Measurements from ENCODE around the gene MICAL2. TPM values are rescaled to one million over a fixed set of nuclear protein-coding genes. Genes with fewer than 3 reads are reported as not detected.

The MICAL2 gene
- polyA plus RNA-seq, 2 of the 4 experiments (the other 2 are of a cell fraction): 39.8 to 42.1 TPM

- H3K4me3 ChIP-seq: no peak overlapping the region
- peak; percentile 57 to 83; a peak in 5 of 6 replicates for ATAC-seq
- DNase-seq (ENCODE audit: low read depth in 1 of 2, low spot score in 1 of 2): peak; percentile 77 to 89
- CTCF ChIA-PET: interaction anchor here (0.6 to 23.8 kb wide), 73 partner anchors 8 to 1567 kb away, joined by 3 to 664 read pairs (median 5); partner anchors contain the start of gene USP47
- H3K27ac ChIP-seq: peak overlapping the region; percentile 58 to 80
- POLR2A ChIA-PET: interaction anchor here (1.0 to 1.2 kb wide), 2 partner anchors 194 to 234 kb away, joined by 3 to 7 read pairs; no protein-coding TSS in a partner anchor
- FAIRE-seq: no peak
- peaks cover 38% of the 10 kb centered on the region for H3K4me1 ChIP-seq
- WGBS (ENCODE audit: missing lambda C conversion rate): 28% methylated on average over 12 of the region's 12 CpGs
- 0 out of 2 replicates have a peak, but pooled peaks have one; percentile 18 for TF ChIP-seq MAX (IDR thresholded peaks at IDR 0.05)
- peak; percentile 99 for TF ChIP-seq SMC3 (IDR thresholded peaks at IDR 0.05)
- no peak for TF ChIP-seq HOXB13 (CRISPR knock-in tag; IDR thresholded peaks at IDR 0.05; ENCODE audit: low read depth)
- TF ChIP-seq CTCF (IDR thresholded peaks at IDR 0.05): peak; percentile 96
- 0 out of 2 replicates have a peak, but pooled peaks have one; percentile 34 for TF ChIP-seq ESRRA (IDR thresholded peaks at IDR 0.05; ENCODE audit: borderline replicate concordance, low read length)
- TF ChIP-seq USF2 (IDR thresholded peaks at IDR 0.05): no peak
- peak; percentile 99 to 100 for TF ChIP-seq RAD21 (conservative IDR thresholded peaks at IDR 0.05 in 1 of 2, IDR thresholded peaks at IDR 0.05 in 1 of 2)
- peak overlapping the region; percentile 44; the same call in 2 of the 3 replicates for H3K4me2 ChIP-seq
- no peaks in the 10 kb centered on the region for H3K9me3 ChIP-seq
Observed at GRCh38 chr11:12281571-12282478, 171.4 kb downstream of the MICAL2 start.

- ChIA-PET CTCF (interaction anchor here (0.6 to 23.8 kb wide), 32 partner anchors 11 to 495 kb away, joined by 3 to 664 read pairs (median 8); no protein-coding TSS in a partner anchor), POLR2A (no interaction called here)
- Histone ChIP-seq H3K4me1 (peaks cover 44% of the 10 kb centered on the region), H3K9me3 (no peaks in the 10 kb centered on the region), H3K27ac (peak overlapping the region; percentile 58 to 80; a peak in 5 of 6 replicates), H3K4me3 (no peak overlapping the region), H3K4me2 (no peak overlapping the region)
- no peak for TF ChIP-seq ZSCAN20 (CRISPR knock-in tag; IDR thresholded peaks at IDR 0.05)
- TF ChIP-seq PBX3 (IDR thresholded peaks at IDR 0.05): no peak
- no peak for TF ChIP-seq KDM1A (IDR thresholded peaks at IDR 0.05; ENCODE audit: low read depth)
- no peak for TF ChIP-seq RNF2 (IDR thresholded peaks at IDR 0.05; ENCODE audit: borderline replicate concordance, low read depth)
- DNase-seq (ENCODE audit: low read depth in 1 of 2, low spot score in 1 of 2) (no peak), FAIRE-seq (no peak), ATAC-seq (no peak)
- WGBS (ENCODE audit: missing lambda C conversion rate): 82% methylated on average over 6 of the region's 6 CpGs
Observed at GRCh38 chr11:12282676-12283075, 172.3 kb downstream of the MICAL2 start.

- no peak overlapping the region for H3K4me2 ChIP-seq
- WGBS (ENCODE audit: missing lambda C conversion rate): 65% methylated on average over 4 of the region's 4 CpGs
- CTCF ChIA-PET: interaction anchor here (0.6 to 23.8 kb wide), 14 partner anchors 9 to 1402 kb away, joined by 3 to 664 read pairs (median 4); no protein-coding TSS in a partner anchor
- FAIRE-seq (no peak), ATAC-seq (no peak), DNase-seq (ENCODE audit: low read depth in 1 of 2, low spot score in 1 of 2) (no peak)
- no peaks in the 10 kb centered on the region for H3K9me3 ChIP-seq
- no peak overlapping the region for H3K4me3 ChIP-seq
- H3K27ac ChIP-seq: peak overlapping the region in 1 of 2 experiments; percentile 99; a peak in 3 of 6 replicates
- POLR2A ChIA-PET: interaction anchor here (0.8 kb wide), 1 partner anchor 197 kb away, joined by 4 read pairs; no protein-coding TSS in a partner anchor
- H3K4me1 ChIP-seq: peaks cover 54% of the 10 kb centered on the region
- TF ChIP-seq MYC (IDR thresholded peaks at IDR 0.05; ENCODE audit: borderline replicate concordance, low read length) (no peak), SREBF2 (IDR thresholded peaks at IDR 0.05) (no peak), PBX3 (IDR thresholded peaks at IDR 0.05) (no peak), HMGXB4 (CRISPR knock-in tag; IDR thresholded peaks at IDR 0.05; ENCODE audit: borderline replicate concordance) (no peak), MAX (IDR thresholded peaks at IDR 0.05) (no peak), JUNB (IDR thresholded peaks at IDR 0.05) (no peak), BCL3 (IDR thresholded peaks at IDR 0.05) (no peak), HOXA7 (CRISPR knock-in tag; IDR thresholded peaks at IDR 0.05) (no peak), NPAS2 (CRISPR knock-in tag; IDR thresholded peaks at IDR 0.05; ENCODE audit: borderline replicate concordance) (no peak), HOXB5 (CRISPR knock-in tag; IDR thresholded peaks at IDR 0.05) (no peak)
Observed at GRCh38 chr11:12284316-12285050, 174.1 kb downstream of the MICAL2 start.

All from A549 (cell line).